ENCODE data around the gene TXK.

The TXK gene

GRCh38 chr4:48085821-48086589, 48.0 kb downstream of the TXK start:
- WGBS, 2 experiments, result 67 to 73% methylated on average over 8 of the region's 8 CpGs
- H3K4me3 ChIP-seq (ENCODE audit: insufficient read depth, low read depth, low read length), result no peak overlapping the region
- H3K9me3 ChIP-seq (ENCODE audit: control insufficient read depth, low read length), result no peaks in the 10 kb centered on the region
- H3K27ac ChIP-seq (ENCODE audit: insufficient read depth, low read depth, low read length, poor library complexity, severe bottlenecking), result no peak overlapping the region
- H3K36me3 ChIP-seq (ENCODE audit: control insufficient read depth, insufficient read depth, low read length), result no peaks in the 10 kb centered on the region
- H3K27me3 ChIP-seq (ENCODE audit: control insufficient read depth, insufficient read depth, low read length, poor library complexity, severe bottlenecking), result no peaks in the 10 kb centered on the region
- H3K4me1 ChIP-seq (ENCODE audit: control insufficient read depth, insufficient read depth, low read length), result no peaks in the 10 kb centered on the region

- Histone ChIP-seq H3K4me1 (ENCODE audit: control insufficient read depth, insufficient read depth, low read length) (no peaks in the 10 kb centered on the region), H3K36me3 (ENCODE audit: control insufficient read depth, insufficient read depth, low read length) (no peaks in the 10 kb centered on the region), H3K9me3 (ENCODE audit: control insufficient read depth, low read length) (no peaks in the 10 kb centered on the region), H3K27ac (ENCODE audit: insufficient read depth, low read depth, low read length, poor library complexity, severe bottlenecking) (no peak overlapping the region), H3K27me3 (ENCODE audit: control insufficient read depth, insufficient read depth, low read length, poor library complexity, severe bottlenecking) (no peaks in the 10 kb centered on the region), H3K4me3 (ENCODE audit: insufficient read depth, low read depth, low read length) (no peak overlapping the region)
- 76 to 80% methylated on average over 2 of the region's 2 CpGs for WGBS, 2 experiments
Observed at GRCh38 chr4:48082956-48083355, 51.1 kb downstream of the TXK start.

- H3K27ac ChIP-seq (ENCODE audit: insufficient read depth, low read depth, low read length, poor library complexity, severe bottlenecking), result no peak overlapping the region
- no peaks in the 10 kb centered on the region for H3K36me3 ChIP-seq (ENCODE audit: control insufficient read depth, insufficient read depth, low read length)
- H3K9me3 ChIP-seq (ENCODE audit: control insufficient read depth, low read length), result no peaks in the 10 kb centered on the region
- no peaks in the 10 kb centered on the region for H3K27me3 ChIP-seq (ENCODE audit: control insufficient read depth, insufficient read depth, low read length, poor library complexity, severe bottlenecking)
- 96 to 100% methylated on average over 1 of the region's 1 CpG for WGBS, 2 experiments
- no peaks in the 10 kb centered on the region for H3K4me1 ChIP-seq (ENCODE audit: control insufficient read depth, insufficient read depth, low read length)
- H3K4me3 ChIP-seq (ENCODE audit: insufficient read depth, low read depth, low read length), result no peak overlapping the region
Observed at GRCh38 chr4:48081196-48081595, 52.9 kb downstream of the TXK start.

- 96 to 100% methylated on average over 3 of the region's 3 CpGs for WGBS, 2 experiments
- Histone ChIP-seq H3K36me3 (ENCODE audit: control insufficient read depth, insufficient read depth, low read length) (no peaks in the 10 kb centered on the region), H3K4me1 (ENCODE audit: control insufficient read depth, insufficient read depth, low read length) (no peaks in the 10 kb centered on the region), H3K27ac (ENCODE audit: insufficient read depth, low read depth, low read length, poor library complexity, severe bottlenecking) (no peak overlapping the region), H3K9me3 (ENCODE audit: control insufficient read depth, low read length) (no peaks in the 10 kb centered on the region), H3K27me3 (ENCODE audit: control insufficient read depth, insufficient read depth, low read length, poor library complexity, severe bottlenecking) (no peaks in the 10 kb centered on the region), H3K4me3 (ENCODE audit: insufficient read depth, low read depth, low read length) (no peak overlapping the region)
Observed at GRCh38 chr4:48079972-48080391, 54.1 kb downstream of the TXK start.

- H3K4me1 ChIP-seq (ENCODE audit: control insufficient read depth, insufficient read depth, low read length), result no peaks in the 10 kb centered on the region
- WGBS, 2 experiments, result 86 to 92% methylated on average over 4 of the region's 5 CpGs
Observed at GRCh38 chr4:48078862-48079655, 55.0 kb downstream of the TXK start.

GRCh38 chr4:48078425-48078824, 55.6 kb downstream of the TXK start:
- 48 to 50% methylated on average over 2 of the region's 2 CpGs for WGBS, 2 experiments
- H3K27me3 ChIP-seq (ENCODE audit: control insufficient read depth, insufficient read depth, low read length, poor library complexity, severe bottlenecking), result no peaks in the 10 kb centered on the region
- no peak overlapping the region for H3K27ac ChIP-seq (ENCODE audit: insufficient read depth, low read depth, low read length, poor library complexity, severe bottlenecking)
- no peaks in the 10 kb centered on the region for H3K36me3 ChIP-seq (ENCODE audit: control insufficient read depth, insufficient read depth, low read length)
- no peaks in the 10 kb centered on the region for H3K4me1 ChIP-seq (ENCODE audit: control insufficient read depth, insufficient read depth, low read length)
- H3K9me3 ChIP-seq (ENCODE audit: control insufficient read depth, low read length), result no peaks in the 10 kb centered on the region
- no peak overlapping the region for H3K4me3 ChIP-seq (ENCODE audit: insufficient read depth, low read depth, low read length)

More at GRCh38 chr4:48078862-48079655, 55.0 kb downstream of the TXK start:
- Histone ChIP-seq H3K27me3 (ENCODE audit: control insufficient read depth, insufficient read depth, low read length, poor library complexity, severe bottlenecking) (no peaks in the 10 kb centered on the region), H3K27ac (ENCODE audit: insufficient read depth, low read depth, low read length, poor library complexity, severe bottlenecking) (no peak overlapping the region), H3K4me3 (ENCODE audit: insufficient read depth, low read depth, low read length) (no peak overlapping the region), H3K9me3 (ENCODE audit: control insufficient read depth, low read length) (no peaks in the 10 kb centered on the region), H3K36me3 (ENCODE audit: control insufficient read depth, insufficient read depth, low read length) (no peaks in the 10 kb centered on the region)

GRCh38 chr4:48074657-48075056, 59.4 kb downstream of the TXK start:
- Histone ChIP-seq H3K27ac (ENCODE audit: insufficient read depth, low read depth, low read length, poor library complexity, severe bottlenecking) (no peak overlapping the region), H3K4me3 (ENCODE audit: insufficient read depth, low read depth, low read length) (no peak overlapping the region), H3K36me3 (ENCODE audit: control insufficient read depth, insufficient read depth, low read length) (no peaks in the 10 kb centered on the region), H3K27me3 (ENCODE audit: control insufficient read depth, insufficient read depth, low read length, poor library complexity, severe bottlenecking) (no peaks in the 10 kb centered on the region), H3K4me1 (ENCODE audit: control insufficient read depth, insufficient read depth, low read length) (no peaks in the 10 kb centered on the region), H3K9me3 (ENCODE audit: control insufficient read depth, low read length) (no peaks in the 10 kb centered on the region)
- WGBS, 2 experiments, result 80 to 96% methylated on average over 1 of the region's 1 CpG

GRCh38 chr4:48073567-48074103, 60.4 kb downstream of the TXK start:
- H3K36me3 ChIP-seq (ENCODE audit: control insufficient read depth, insufficient read depth, low read length), result no peaks in the 10 kb centered on the region
- H3K4me1 ChIP-seq (ENCODE audit: control insufficient read depth, insufficient read depth, low read length), result no peaks in the 10 kb centered on the region
- no peaks in the 10 kb centered on the region for H3K9me3 ChIP-seq (ENCODE audit: control insufficient read depth, low read length)
- no peaks in the 10 kb centered on the region for H3K27me3 ChIP-seq (ENCODE audit: control insufficient read depth, insufficient read depth, low read length, poor library complexity, severe bottlenecking)
- H3K4me3 ChIP-seq (ENCODE audit: insufficient read depth, low read depth, low read length), result no peak overlapping the region
- 86 to 96% methylated on average over 3 of the region's 3 CpGs for WGBS, 2 experiments
- no peak overlapping the region for H3K27ac ChIP-seq (ENCODE audit: insufficient read depth, low read depth, low read length, poor library complexity, severe bottlenecking)

- Histone ChIP-seq H3K4me1 (ENCODE audit: control insufficient read depth, insufficient read depth, low read length) (no peaks in the 10 kb centered on the region), H3K9me3 (ENCODE audit: control insufficient read depth, low read length) (no peaks in the 10 kb centered on the region), H3K27ac (ENCODE audit: insufficient read depth, low read depth, low read length, poor library complexity, severe bottlenecking) (no peak overlapping the region), H3K4me3 (ENCODE audit: insufficient read depth, low read depth, low read length) (no peak overlapping the region), H3K27me3 (ENCODE audit: control insufficient read depth, insufficient read depth, low read length, poor library complexity, severe bottlenecking) (no peaks in the 10 kb centered on the region), H3K36me3 (ENCODE audit: control insufficient read depth, insufficient read depth, low read length) (no peaks in the 10 kb centered on the region)
- 96 to 98% methylated on average over 3 of the region's 3 CpGs for WGBS, 2 experiments
Observed at GRCh38 chr4:48071191-48071590, 62.9 kb downstream of the TXK start.

- Histone ChIP-seq H3K4me3 (ENCODE audit: insufficient read depth, low read depth, low read length) (no peak overlapping the region), H3K27ac (ENCODE audit: insufficient read depth, low read depth, low read length, poor library complexity, severe bottlenecking) (no peak overlapping the region), H3K27me3 (ENCODE audit: control insufficient read depth, insufficient read depth, low read length, poor library complexity, severe bottlenecking) (no peaks in the 10 kb centered on the region), H3K36me3 (ENCODE audit: control insufficient read depth, insufficient read depth, low read length) (no peaks in the 10 kb centered on the region), H3K9me3 (ENCODE audit: control insufficient read depth, low read length) (no peaks in the 10 kb centered on the region), H3K4me1 (ENCODE audit: control insufficient read depth, insufficient read depth, low read length) (no peaks in the 10 kb centered on the region)
- WGBS, 2 experiments, result 47 to 48% methylated on average over 2 of the region's 2 CpGs
Observed at GRCh38 chr4:48069026-48069425, 65.0 kb downstream of the TXK start.

All from ectodermal cell (in vitro differentiated cells).